Activated CD8-positive, alpha-beta memory T cell treated with anti-CD3 and anti-CD28 coated beads, Interleukin-2, amount 50 U/mL, for 1 hour (primary cell): ENCODE data around the gene RPS6KC1.
"Not testable (repeated sequence)": the region's sequence is repeated elsewhere in the genome, so short reads cannot be mapped to it uniquely, and the experiment has no call there.

Experiments used
- DNase-seq: peaks from one replicate; pipeline ENCODE4 v3.0.0-alpha.2; 2020; ENCODE audit errors: extremely low read depth

Gene RPS6KC1, protein sequence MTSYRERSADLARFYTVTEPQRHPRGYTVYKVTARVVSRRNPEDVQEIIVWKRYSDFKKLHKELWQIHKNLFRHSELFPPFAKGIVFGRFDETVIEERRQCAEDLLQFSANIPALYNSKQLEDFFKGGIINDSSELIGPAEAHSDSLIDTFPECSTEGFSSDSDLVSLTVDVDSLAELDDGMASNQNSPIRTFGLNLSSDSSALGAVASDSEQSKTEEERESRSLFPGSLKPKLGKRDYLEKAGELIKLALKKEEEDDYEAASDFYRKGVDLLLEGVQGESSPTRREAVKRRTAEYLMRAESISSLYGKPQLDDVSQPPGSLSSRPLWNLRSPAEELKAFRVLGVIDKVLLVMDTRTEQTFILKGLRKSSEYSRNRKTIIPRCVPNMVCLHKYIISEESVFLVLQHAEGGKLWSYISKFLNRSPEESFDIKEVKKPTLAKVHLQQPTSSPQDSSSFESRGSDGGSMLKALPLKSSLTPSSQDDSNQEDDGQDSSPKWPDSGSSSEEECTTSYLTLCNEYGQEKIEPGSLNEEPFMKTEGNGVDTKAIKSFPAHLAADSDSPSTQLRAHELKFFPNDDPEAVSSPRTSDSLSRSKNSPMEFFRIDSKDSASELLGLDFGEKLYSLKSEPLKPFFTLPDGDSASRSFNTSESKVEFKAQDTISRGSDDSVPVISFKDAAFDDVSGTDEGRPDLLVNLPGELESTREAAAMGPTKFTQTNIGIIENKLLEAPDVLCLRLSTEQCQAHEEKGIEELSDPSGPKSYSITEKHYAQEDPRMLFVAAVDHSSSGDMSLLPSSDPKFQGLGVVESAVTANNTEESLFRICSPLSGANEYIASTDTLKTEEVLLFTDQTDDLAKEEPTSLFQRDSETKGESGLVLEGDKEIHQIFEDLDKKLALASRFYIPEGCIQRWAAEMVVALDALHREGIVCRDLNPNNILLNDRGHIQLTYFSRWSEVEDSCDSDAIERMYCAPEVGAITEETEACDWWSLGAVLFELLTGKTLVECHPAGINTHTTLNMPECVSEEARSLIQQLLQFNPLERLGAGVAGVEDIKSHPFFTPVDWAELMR

DNA sequence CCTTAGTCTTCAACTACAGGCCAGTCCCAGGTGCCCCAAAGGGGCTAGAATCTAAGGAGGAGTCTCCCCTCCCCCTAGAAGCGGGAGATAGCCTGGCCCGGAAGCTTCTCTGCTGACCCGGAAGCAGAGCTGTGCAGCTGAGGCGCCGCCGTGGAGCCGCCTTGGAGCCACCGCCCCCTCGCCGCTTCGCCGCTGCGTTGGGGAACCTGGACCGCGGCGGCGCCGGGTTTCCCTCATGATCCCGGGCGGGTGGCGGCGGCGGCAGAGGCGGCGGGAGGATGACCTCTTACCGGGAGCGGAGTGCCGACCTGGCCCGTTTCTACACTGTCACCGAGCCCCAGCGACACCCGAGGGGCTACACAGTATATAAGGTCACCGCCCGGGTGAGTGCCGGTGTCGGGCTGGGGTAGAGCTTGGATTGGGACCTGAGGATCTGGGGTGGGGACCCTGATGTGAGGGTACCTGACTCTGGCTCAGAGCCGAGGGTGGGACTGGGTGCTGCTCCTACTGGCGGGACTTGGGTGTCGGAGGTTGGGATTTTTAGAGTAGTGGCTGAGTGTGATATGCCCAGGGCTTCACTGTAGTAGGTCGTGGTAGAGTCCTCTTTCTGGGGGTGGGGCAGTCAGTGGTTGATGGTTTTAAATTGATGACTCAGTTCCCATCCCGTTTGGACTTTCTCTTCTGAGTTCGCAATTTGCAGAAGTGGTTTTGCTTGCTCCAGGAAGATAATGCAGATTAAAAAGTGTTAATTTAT lies at the start of gene RPS6KC1:
TSS of gene RPS6KC1 (plus strand) at position 115 of the 754 bp plus-strand sequence. CDS start at position 279, 164 bp downstream.
- DNase-seq: peak; percentile 50

DNA sequence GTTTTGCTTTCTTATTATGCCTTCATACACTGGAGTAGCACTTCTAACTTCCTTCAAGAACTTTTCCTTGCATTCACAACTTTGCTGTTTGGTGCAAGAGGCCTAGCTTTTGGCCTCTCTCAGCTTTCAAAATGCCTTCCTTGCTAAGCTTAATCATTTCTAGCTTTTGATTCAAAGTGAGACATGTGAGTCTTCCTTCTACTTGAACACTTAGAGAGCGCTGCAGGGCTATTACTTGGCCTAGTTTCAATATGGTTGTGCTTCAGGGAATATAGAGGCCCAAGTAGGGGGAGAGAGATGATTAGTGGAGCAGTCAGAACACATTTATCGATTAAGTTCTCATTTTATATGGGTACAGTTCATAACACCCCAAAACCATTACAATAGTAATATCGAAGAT lies 47.8 kb upstream of the RPS6KC1 start:
- DNase-seq: no peak

DNA sequence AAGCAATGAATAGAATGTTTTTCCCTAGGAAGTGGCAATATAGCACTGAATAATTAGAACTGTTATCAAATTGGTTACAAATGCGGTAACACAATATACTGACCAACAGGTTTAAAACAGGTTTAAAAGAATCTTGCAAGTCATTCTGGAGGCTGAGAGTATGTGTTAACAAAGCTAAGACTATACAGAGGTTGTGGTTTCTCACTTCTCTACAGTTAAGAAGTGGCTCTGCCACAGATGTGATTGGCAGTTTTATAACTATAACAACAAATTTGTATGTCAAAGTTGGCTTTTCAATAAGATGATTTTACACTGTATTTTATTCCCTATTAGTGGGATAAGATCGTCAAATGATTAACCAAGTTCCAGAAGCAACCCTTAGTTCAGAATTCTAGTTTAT lies 42.5 kb upstream of the RPS6KC1 start:
- no peak for DNase-seq

DNA sequence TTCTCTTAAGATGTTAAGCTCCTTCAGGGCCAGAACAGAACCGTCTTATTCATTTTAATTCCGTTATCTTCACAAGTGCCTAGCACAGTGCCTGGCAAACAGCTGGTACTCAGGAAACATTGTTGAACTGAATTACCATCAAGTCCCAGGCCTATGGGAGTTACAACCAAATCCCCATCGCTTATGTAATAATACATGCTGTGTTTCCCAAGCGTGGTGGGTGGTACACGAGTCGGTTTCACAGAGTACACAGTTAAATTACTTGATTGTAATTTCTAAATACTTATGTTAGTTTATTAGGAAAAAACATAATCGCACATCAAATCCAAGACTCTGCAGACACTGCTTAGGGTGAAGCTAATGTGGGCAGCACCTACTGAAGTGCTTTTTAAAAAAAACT lies 36.4 kb upstream of the RPS6KC1 start:
- no peak for DNase-seq

DNA sequence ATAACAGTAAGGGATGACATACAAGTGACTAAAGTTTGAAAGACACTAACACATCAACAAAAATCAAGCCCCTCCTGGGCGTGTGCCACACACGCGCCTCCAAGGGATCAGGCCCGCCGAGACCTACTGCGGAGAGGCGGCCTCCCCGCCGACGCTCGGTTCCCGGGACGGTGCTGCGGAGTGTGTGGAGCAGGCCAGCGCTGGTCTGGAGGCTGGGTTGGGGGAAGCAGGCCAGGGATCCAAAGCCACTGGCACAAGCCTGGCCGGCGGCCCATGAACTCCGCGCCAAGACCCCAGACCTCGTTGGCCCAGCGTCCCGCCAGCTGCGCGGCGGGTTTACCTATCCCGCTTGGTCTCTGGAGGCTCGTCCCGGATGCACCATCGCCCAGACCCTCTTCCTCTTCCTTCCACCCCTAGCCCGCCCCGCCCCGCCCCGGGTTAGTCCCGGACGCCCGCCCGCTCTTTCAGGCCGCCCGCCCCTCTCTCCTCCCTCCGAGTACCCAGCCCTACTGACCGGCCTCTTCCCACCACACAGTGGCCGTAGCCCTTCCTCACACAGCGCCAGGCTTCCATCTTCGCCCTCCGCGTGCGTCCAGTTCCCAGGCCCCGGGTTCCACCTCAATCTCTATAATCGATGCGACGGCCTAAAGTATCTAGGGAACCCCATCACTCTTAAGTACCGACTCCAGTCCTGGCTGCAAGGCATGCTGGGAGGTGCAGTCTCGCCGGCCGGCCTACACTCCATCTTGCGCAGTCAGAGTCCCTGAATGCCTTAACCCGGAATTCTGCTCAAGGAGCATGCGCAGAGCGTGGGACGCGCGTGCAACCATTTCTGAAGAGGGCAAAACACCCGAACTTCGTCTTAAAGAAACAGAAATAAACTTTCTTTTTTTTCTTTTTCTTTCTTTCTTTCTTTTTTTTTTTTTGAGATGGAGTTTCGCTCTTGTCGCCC lies 35.7 kb upstream of the RPS6KC1 start, which contains the start of gene ANGEL2:
TSS of gene ANGEL2 (minus strand) at position 769 of the 952 bp plus-strand sequence. CDS start at position 573, 196 bp downstream.
- peak; percentile 89 for DNase-seq

DNA sequence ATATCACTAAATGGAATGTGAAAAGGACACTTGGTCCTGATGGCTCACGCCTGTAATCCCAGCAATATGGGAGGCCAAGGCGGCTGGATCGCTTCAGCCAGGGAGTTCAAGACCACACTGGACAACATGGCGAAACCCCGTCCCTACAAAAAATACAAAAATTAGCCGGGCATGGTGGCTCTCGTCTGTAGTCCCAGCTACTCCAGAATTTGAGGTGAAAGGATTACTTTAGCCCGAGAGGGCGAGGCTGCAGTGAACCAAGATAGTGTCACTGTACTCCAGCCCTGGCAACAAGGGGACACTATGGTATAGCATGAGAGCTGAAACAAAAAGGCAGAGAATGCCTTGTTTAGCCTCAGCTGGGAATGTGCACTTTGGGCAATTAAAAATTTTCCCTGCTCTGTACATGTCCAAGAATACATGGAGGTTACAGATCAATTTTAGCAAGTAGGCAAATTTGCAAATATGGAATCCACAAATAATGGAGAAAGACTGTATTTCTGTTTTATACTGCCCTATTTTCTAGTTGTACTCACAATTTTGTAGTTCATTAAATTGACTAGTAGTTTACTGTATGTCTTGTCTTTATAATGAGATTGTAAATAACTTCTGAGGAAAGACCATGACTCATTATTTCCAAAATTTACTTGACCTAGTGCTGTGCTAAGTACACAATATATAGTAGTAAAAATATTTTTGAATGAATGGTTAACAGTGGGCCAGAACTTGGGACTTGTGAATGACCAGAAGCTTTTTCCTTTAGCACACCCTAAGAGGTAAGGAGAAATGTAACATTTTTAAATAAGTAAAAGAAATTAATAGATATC lies 33.4 kb upstream of the RPS6KC1 start:
- no peak for DNase-seq

DNA sequence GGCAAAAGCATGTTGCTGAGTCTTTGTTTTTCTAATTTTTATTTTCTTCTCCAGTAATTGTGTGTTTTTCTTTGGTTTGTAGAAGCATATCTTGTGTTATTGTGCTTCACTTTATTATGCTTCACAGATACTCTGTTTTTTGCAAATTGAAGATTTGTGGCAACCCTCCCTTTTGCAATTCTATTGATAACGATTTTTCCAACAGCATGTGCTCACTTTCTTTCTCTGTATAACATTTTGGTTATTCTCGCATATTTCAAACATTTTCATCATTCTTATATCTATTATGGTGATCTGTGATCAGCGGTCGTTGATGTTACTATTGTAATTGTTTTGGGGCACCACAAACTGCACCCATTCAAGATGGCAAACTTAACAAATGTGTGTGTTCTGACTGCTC lies 31.6 kb upstream of the RPS6KC1 start:
- DNase-seq: no peak

DNA sequence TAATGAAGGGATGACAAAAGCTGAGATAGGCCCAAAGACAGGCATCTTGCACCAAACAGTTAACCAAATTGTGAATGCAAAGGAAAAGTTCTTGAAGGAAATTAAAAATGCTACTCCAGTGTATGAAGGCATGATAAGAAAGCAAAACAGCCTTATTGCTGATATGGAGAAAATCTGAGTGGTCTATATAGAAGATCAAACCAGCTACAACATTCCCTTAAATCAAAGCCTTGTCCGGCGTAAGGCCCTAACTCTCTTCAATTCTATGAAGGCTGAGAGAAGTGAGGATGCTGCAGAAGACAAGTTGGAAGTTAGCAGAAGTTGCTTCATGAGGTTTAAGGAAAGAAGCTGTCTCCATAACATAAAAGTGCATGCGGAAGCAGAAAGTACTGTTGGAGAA lies 31.0 kb upstream of the RPS6KC1 start:
- DNase-seq: no peak

DNA sequence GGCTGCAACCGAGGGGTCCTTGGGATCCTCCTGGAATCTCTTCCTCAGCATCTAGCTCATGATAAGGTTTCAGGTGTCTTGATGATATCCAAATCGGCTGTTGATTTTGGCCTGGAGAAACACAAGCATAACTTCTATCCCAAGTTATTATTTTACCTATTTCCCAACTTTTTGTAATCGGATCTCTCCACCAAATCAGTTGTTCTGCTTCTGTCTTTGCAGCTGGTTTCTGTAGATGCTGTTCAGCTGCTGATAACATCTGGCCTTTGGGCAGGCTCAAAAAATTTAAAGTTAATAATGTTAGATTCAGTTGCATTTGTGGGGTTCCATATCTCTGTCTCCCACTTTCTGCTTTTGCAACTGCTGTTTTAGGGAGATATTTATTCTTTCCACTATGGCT lies 24.0 kb upstream of the RPS6KC1 start:
- DNase-seq: not testable (repeated sequence)

DNA sequence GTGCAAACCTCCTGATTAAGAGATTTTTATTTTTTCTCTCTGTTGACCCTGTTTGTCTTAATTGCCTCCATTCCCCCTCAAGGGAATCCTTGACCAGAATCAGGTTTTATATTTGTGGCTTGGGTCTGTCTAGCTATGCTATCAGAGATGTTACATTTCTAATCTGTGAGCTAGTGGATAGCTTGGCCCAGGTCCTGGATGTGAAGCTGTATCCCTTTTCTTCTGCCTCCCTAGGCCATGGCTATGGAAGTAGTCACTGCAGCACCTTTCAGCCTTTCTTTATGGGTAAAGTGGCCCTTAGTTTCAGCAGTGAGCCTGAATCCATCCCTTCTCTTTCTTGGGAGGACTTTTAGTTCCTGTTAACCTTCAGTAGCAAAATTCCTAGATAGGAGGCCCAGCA lies 18.4 kb upstream of the RPS6KC1 start:
- DNase-seq: no peak

DNA sequence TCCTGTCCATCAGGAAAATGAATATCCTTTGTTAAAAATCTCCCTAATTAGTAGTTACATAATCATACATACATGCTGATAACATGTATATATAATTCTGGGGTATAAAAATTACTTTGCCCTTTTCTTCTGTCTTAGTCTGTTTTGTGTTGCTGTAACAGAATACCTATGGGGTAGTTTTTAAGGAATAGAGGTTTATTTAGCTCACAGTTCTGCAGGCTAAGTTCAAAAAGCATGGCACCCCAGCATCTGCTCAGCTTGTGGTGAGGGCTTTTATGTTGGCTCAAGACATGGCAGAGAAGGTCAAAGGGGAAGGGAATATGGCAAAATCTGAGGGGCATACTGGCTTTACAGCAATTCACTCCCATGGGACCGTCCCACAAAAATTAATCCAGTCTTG lies 16.3 kb upstream of the RPS6KC1 start:
- DNase-seq: no peak

DNA sequence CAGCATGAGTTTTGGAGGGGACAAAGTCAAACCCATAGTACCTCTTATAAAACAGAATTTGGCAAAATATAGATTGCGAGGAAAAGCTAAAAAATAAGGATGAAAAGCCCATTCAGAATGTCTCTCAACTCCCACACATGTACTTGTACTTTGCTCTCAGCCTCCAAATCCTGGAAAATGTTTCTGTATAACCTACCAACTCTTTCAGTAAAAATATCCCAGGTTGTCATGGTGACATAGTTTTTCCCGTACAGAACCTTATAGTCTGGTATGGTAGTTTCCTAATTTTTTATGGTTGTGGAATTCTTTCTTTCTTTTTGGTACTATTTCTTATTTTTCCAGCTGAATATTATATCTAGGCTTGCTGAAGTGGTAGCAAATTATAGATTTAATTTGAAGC lies 15.5 kb upstream of the RPS6KC1 start:
- no peak for DNase-seq

DNA sequence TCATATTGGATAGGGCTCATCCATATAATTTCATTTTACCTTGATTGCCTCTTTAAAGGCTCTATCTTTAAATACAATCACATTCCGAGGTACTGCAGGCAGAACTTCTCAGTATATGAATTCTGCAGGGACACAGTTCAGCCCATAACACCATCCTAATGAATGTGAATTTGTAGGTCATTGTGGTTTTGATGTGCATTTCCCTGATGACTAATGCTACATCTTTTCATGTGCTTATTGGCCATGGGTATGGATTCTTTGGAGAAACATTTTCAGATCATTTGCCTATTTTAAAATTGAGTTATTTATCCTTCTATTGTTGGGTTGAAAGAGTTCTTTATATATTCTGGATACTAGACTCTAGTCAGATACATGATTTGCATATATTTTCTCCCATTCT lies 9.6 kb upstream of the RPS6KC1 start:
- no peak for DNase-seq

DNA sequence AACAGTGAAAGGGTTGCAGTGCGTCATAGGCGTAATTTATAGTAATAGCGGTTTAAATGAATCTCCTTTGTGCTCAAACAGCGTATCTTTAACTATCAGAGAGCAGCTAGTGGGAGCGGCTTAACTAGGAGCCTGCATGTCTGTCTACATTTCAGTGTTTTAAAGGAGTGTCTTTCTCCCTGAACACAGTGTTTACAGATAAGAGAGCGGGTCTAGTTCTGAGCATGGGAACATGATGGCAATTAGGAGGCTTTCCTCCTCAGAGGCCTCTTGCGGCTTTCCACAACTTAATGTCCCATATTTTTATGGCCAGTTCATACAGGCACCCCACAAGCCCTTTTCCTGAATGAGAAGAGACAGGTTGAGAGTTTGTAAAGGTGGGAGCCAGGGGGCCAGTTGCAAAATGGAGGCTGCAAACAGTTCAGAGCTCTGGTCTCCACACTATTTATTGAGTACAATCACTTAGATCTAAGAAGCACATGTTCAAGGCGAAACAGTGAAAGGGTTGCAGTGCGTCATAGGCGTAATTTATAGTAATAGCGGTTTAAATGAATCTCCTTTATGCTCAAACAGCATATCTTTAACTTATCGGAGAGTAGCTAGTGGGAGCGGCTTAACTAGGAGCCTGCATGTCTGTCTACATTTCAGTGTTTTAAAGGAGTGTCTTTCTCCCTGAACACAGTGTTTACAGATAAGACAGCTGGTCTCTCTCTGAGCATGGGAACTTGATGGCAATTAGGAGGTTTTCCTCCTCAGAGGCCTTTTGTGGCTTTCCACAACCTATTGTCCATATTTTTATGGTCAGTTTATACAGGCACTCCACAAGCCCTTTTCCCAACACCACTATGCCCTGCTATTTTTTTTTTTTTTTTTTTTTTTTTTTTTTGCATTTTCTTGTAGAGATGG lies 5.5 kb upstream of the RPS6KC1 start:
- not testable (repeated sequence) for DNase-seq

DNA sequence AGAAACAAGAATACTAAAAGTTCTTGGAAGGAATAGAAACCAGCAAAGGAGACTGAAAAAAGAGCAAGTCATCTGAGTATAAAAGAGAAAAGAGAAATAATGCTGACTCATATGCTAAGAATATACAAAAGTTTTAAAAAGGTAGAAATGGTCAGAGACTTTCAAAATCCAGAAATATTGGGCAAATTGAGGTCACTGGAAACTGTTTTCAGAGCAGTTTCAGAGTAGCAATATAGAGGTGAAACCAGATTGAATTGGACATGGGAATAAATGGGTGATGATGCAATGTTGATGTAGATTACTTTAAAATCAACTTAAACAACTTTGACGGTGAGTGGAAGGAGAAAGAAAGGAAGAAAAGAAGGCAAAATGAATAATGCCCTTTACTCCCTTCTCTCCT lies 1.8 kb upstream of the RPS6KC1 start:
- DNase-seq: no peak

DNA sequence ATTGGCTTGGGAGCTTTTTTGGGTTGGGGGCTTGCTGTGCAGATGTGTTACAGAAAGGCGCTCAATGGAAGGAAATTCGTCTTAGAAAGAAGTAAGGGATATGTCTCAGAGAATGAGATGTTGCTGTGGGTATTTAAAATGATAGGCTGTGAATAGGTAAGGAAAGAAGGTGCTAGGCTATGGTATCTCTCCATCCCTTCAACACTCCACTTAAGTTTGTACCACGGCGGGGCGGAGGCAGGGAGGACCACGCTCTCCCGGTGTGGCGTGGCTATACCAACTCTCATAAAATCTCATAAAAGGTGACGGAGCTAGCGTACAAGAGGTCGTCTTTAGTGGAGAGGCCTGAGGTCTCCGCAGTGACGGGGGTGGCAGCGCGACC lies 305 bp upstream of the RPS6KC1 start:
- DNase-seq: no peak

DNA sequence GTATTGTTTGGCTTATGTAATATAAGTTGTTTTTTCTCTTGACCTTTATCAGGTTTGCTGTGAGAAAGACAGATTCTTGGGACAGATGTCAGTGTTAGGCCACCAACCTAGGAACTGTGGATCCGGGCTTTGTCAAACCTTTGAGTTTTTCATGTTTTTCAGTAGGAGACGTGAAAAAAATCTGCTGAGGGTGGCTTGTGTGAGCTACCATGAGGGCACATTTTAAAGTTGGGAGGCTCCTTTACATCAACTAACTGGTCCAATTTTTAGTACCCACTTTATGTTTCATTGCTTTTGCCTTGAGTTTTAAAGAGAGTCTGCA lies 801 bp downstream of the RPS6KC1 start:
- no peak for DNase-seq

DNA sequence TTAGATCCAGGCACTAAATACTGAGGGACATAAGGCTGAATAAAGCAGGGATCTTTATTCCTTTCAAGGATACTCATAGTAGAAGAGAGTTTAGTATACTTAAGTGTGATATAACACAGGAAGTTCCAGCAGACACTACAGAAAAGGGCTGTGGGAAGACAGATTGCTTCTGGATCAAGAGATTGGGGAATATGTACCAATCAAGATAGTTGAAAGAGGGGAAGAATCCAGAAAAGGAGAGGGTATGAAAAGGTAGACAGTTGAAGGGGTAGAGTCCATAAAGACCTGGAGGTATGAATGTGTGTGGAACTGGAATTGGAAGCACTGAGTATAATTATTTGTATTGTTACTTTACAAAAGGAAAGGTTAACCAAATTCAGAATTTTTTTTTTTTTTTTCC lies 2.4 kb downstream of the RPS6KC1 start:
- no peak for DNase-seq

DNA sequence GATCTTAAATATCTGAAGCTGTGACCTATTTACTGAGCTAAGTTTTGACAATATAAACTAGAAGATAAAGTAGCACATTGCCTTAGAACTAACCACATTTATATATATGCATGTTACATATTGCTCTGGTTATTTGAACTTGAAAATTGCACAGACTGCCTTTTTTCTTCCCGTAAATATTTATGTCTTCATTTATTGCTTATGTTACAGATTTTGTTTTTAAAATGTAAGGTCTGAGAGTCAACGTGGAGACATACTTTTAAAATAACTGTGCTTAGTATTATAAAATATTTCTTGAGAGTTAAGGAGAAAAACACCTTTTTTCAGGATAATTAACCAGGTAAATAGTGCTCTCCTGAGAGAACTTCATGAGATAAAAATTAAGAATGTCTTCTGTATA lies 3.1 kb downstream of the RPS6KC1 start:
- no peak for DNase-seq
